ENCODE data around the gene DLGAP1. TPM values are rescaled to one million over a fixed set of nuclear protein-coding genes. Genes with fewer than 3 reads are reported as not detected.

Gene DLGAP1
- total and polyA plus RNA-seq, 3 donors from 2014 or later: 18.6 to 93.8 (median 69.1) TPM

- TF ChIP-seq CTCF (IDR thresholded peaks at IDR 0.05): no peak
- TF ChIP-seq POLR2A (IDR thresholded peaks at IDR 0.05): no peak
- Histone ChIP-seq H3K27me3 (no peaks in the 10 kb centered on the region), H3K36me3 (ENCODE audit: low read depth, missing control alignments) (no peaks in the 10 kb centered on the region), H3K4me3 (no peak overlapping the region), H3K4me1 (no peaks in the 10 kb centered on the region), H3K27ac (no peak overlapping the region), H3K9me3 (no peaks in the 10 kb centered on the region)
- no peak for DNase-seq
- WGBS, 2 donors: 73 to 83% methylated on average over 3 to 4 of the region's 4 CpGs
- intact Hi-C loops (cut with DNase I; ENCODE audit: low total_unique reads): no loop called here
These were observed 297.8 kb downstream of the DLGAP1 start for GRCh38 chr18:4157352-4157751.

GRCh38 chr18:4146797-4147196, 308.3 kb downstream of the DLGAP1 start:
- TF ChIP-seq CTCF (IDR thresholded peaks at IDR 0.05) (no peak), POLR2A (IDR thresholded peaks at IDR 0.05) (no peak)
- WGBS, 2 donors: 83 to 94% methylated on average over 1 of the region's 1 CpG
- no peak for DNase-seq

GRCh38 chr18:4144201-4144600, 310.9 kb downstream of the DLGAP1 start:
- 67 to 69% methylated on average over 1 of the region's 1 CpG for WGBS, 2 donors
- H3K4me3 ChIP-seq: no peak overlapping the region
- H3K27me3 ChIP-seq: no peaks in the 10 kb centered on the region
- H3K9me3 ChIP-seq: no peaks in the 10 kb centered on the region
- H3K36me3 ChIP-seq (ENCODE audit: low read depth, missing control alignments): no peaks in the 10 kb centered on the region
- no peaks in the 10 kb centered on the region for H3K4me1 ChIP-seq
- intact Hi-C loops (cut with DNase I; ENCODE audit: low total_unique reads): no loop called here
- no peak overlapping the region for H3K27ac ChIP-seq
- no peak for DNase-seq
- no peak for TF ChIP-seq CTCF (IDR thresholded peaks at IDR 0.05)
- no peak for TF ChIP-seq POLR2A (IDR thresholded peaks at IDR 0.05)

More at GRCh38 chr18:4146797-4147196, 308.3 kb downstream of the DLGAP1 start:
- Histone ChIP-seq H3K4me3 (no peak overlapping the region), H3K27me3 (no peaks in the 10 kb centered on the region), H3K9me3 (no peaks in the 10 kb centered on the region), H3K4me1 (no peaks in the 10 kb centered on the region), H3K27ac (no peak overlapping the region), H3K36me3 (ENCODE audit: low read depth, missing control alignments) (no peaks in the 10 kb centered on the region)
- intact Hi-C loops (cut with DNase I; ENCODE audit: low total_unique reads): no loop called here

- Histone ChIP-seq H3K36me3 (ENCODE audit: low read depth, missing control alignments) (no peaks in the 10 kb centered on the region), H3K27me3 (no peaks in the 10 kb centered on the region), H3K4me1 (no peaks in the 10 kb centered on the region), H3K9me3 (no peaks in the 10 kb centered on the region), H3K27ac (no peak overlapping the region), H3K4me3 (no peak overlapping the region)
- DNase-seq: no peak
- TF ChIP-seq CTCF (IDR thresholded peaks at IDR 0.05) (no peak), POLR2A (IDR thresholded peaks at IDR 0.05) (no peak)
- 94% methylated on average over 1 of the region's 1 CpG; no CpG with 5 or more reads in 1 of the 2 donors for WGBS, 2 donors
- intact Hi-C loops (cut with DNase I; ENCODE audit: low total_unique reads): no loop called here
These were observed 311.5 kb downstream of the DLGAP1 start for GRCh38 chr18:4143585-4143984.

GRCh38 chr18:4142876-4143275, 312.2 kb downstream of the DLGAP1 start:
- intact Hi-C loops (cut with DNase I; ENCODE audit: low total_unique reads): no loop called here
- Histone ChIP-seq H3K27ac (no peak overlapping the region), H3K36me3 (ENCODE audit: low read depth, missing control alignments) (no peaks in the 10 kb centered on the region), H3K27me3 (no peaks in the 10 kb centered on the region), H3K4me3 (no peak overlapping the region), H3K9me3 (no peaks in the 10 kb centered on the region), H3K4me1 (no peaks in the 10 kb centered on the region)
- no peak for DNase-seq
- 91 to 100% methylated on average over 5 of the region's 5 CpGs for WGBS, 2 donors
- TF ChIP-seq CTCF (IDR thresholded peaks at IDR 0.05) (no peak), POLR2A (IDR thresholded peaks at IDR 0.05) (no peak)

Measured in testis (tissue), 3 donors.